Renal cortical epithelial cell (primary cell): ENCODE results near the gene ELANE. TPM values are rescaled to one million over a fixed set of nuclear protein-coding genes. Genes with fewer than 3 reads are reported as not detected.
"Not testable (repeated sequence)": the region's sequence is repeated elsewhere in the genome, so short reads cannot be mapped to it uniquely, and the experiment has no call there.

Source experiments
- DNase-seq: peaks from one replicate; pipeline ENCODE4 v3.0.0-alpha.2; 2011; ENCODE audit warnings: low read depth
- total RNA-seq: library from RNA; depleted of rRNA; stranded (reverse); fragments of >200 nt; gene quantifications from 2 replicates; pipeline ENCODE4 v1.2.3, GENCODE V29; 2014

Gene ELANE
- total RNA-seq, 1 donor from 2014 or later = not detected

GRCh38 chr19:879711-880438 is 27.8 kb downstream of the ELANE start:
- DNase-seq = no peak

- DNase-seq = no peak
These were observed 29.4 kb downstream of the ELANE start for GRCh38 chr19:881385-882071.

GRCh38 chr19:882871-883497 is 30.9 kb downstream of the ELANE start:
- no peak for DNase-seq

GRCh38 chr19:883661-884211 is 31.6 kb downstream of the ELANE start:
- peak; percentile 70 for DNase-seq

GRCh38 chr19:884420-885211 is 32.5 kb downstream of the ELANE start:
- DNase-seq = no peak

- DNase-seq = no peak
These were observed 33.6 kb downstream of the ELANE start for GRCh38 chr19:885536-886224.

- DNase-seq = peak; percentile 43
These were observed 35.0 kb downstream of the ELANE start for GRCh38 chr19:887072-887471.

GRCh38 chr19:887599-887998 is 35.5 kb downstream of the ELANE start:
- DNase-seq = no peak

GRCh38 chr19:888581-889385 is 36.7 kb downstream of the ELANE start:
- DNase-seq = no peak

- no peak for DNase-seq
These were observed 37.7 kb downstream of the ELANE start for GRCh38 chr19:889662-890295.

GRCh38 chr19:890831-891230 is 38.7 kb downstream of the ELANE start:
- no peak for DNase-seq

GRCh38 chr19:891421-892200 is 39.5 kb downstream of the ELANE start:
- not testable (repeated sequence) for DNase-seq

- no peak for DNase-seq
These were observed 40.3 kb downstream of the ELANE start for GRCh38 chr19:892243-892893.

GRCh38 chr19:892894-893689 is 41.0 kb downstream of the ELANE start, which contains the start of the genes MED16 and RNU6-9:
TSS of gene MED16 (minus strand) at chr19:893187. CDS start at chr19:891131, 2,056 bp downstream.
TSS of gene RNU6-9 (plus strand) at chr19:893484.
- peak; percentile 82 for DNase-seq

GRCh38 chr19:896434-896833 is 44.3 kb downstream of the ELANE start:
- DNase-seq = no peak

GRCh38 chr19:896999-897398 is 44.9 kb downstream of the ELANE start:
- no peak for DNase-seq

- DNase-seq = no peak
These were observed 45.4 kb downstream of the ELANE start for GRCh38 chr19:897442-898039.
